Karpas-422 (cell line): ENCODE measurements around the gene STK33. TPM values are rescaled to one million over a fixed set of nuclear protein-coding genes. Genes with fewer than 3 reads are reported as not detected.

Experiments
- DNase-seq: peaks from one replicate; pipeline ENCODE4 v3.0.0-alpha.2; 2015
- H2AFZ ChIP-seq: fragments of 200-600 bp; sonication (generic); 2 replicates; pipeline ENCODE4 v1.6.1; 2014; ENCODE audit warnings: antibody characterized with exemption, low read length, mixed read lengths
- H3K27ac ChIP-seq: fragments of 200-600 bp; sonication (generic); 2 replicates; pipeline ENCODE4 v1.5.1; 2014; ENCODE audit warnings: mild to moderate bottlenecking, low read length, moderate library complexity
- H3K27me3 ChIP-seq: fragments of 200-600 bp; sonication (generic); 2 replicates; pipeline ENCODE4 v1.6.1; 2014; ENCODE audit warnings: low read length, mixed read lengths
- H3K36me3 ChIP-seq: fragments of 200-600 bp; sonication (generic); 2 replicates; pipeline ENCODE4 v1.6.1; 2014; ENCODE audit warnings: low read length, mixed read lengths; ENCODE audit not compliant: insufficient read depth
- H3K4me1 ChIP-seq: fragments of 200-600 bp; sonication (generic); 2 replicates; pipeline ENCODE4 v1.6.1; 2014; ENCODE audit warnings: mild to moderate bottlenecking, low read length, mixed read lengths
- H3K4me2 ChIP-seq: fragments of 200-600 bp; sonication (generic); 2 replicates; pipeline ENCODE4 v1.6.1; 2014; ENCODE audit warnings: low read length, low read depth, mild to moderate bottlenecking; ENCODE audit not compliant: poor library complexity, severe bottlenecking
- H3K4me3 ChIP-seq: fragments of 200-600 bp; sonication (generic); 2 replicates; pipeline ENCODE4 v1.5.1; 2014; ENCODE audit warnings: mild to moderate bottlenecking, antibody characterized with exemption, low read length, mixed read lengths
- H3K79me2 ChIP-seq: fragments of 200-600 bp; sonication (generic); 2 replicates; pipeline ENCODE4 v1.6.1; 2014; ENCODE audit warnings: mild to moderate bottlenecking, low read length, mixed read lengths
- H3K9ac ChIP-seq: fragments of 200-600 bp; sonication (generic); 2 replicates; pipeline ENCODE4 v1.6.0; 2014; ENCODE audit warnings: low read length
- H3K9me2 ChIP-seq: fragments of 200-600 bp; sonication (generic), shearing (Covaris generic); replicated peaks from 2 replicates; pipeline ENCODE4 v1.6.0; 2014; ENCODE audit warnings: mild to moderate bottlenecking, low read length, moderate library complexity; ENCODE audit not compliant: insufficient read depth
- H3K9me3 ChIP-seq: fragments of 300-700, 200-600 bp; sonication (generic); 2 replicates; pipeline ENCODE4 v1.6.1; 2014; ENCODE audit warnings: low read length, mixed read lengths
- H4K20me1 ChIP-seq: fragments of 200-600 bp; sonication (generic); 2 replicates; pipeline ENCODE4 v1.6.1; 2014; ENCODE audit warnings: mild to moderate bottlenecking, antibody characterized with exemption, low read length, low read depth; ENCODE audit not compliant: insufficient read depth
- total RNA-seq: library from RNA; depleted of rRNA; stranded (reverse); fragments of >200 nt; shearing (Covaris generic); gene quantifications from 2 replicates; pipeline ENCODE4 v1.2.3, GENCODE V29; 2014; ENCODE audit warnings: low replicate concordance

Gene STK33
- total RNA-seq, 1 experiment from 2014 or later: 20.2 TPM

DNA sequence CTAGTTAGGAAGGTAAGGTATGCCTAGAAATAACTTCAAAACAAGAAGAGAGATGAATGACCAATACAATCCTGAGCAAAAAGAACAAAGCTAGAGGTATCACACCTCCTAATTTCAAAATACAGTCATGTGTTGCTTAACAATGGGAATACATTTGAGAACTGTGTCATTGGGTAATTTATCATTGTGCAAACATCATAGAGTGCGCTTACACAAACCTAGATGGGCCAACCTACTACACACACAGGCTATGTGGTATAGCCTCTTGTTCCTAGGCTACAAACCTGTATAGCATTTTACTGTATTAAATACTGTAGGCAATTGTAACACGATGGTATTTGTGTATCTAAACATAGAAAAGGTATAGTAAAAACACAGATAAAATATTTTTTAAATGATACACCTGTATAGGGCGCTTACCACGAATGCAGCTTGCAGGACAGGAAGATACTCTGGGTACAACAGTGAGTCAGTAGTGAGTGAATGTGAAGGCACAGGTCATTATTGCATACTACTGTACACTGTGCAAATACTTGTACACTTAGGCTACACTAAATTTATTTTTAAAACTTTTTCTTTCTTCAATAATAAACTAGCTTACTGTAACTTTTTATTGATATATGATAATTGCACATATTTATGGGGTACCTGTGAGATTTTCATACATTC, 48.2 kb downstream of the STK33 start:
- H3K27me3 ChIP-seq: no peaks in the 10 kb centered on the region
- H3K4me3 ChIP-seq: no peak overlapping the region
- DNase-seq: no peak
- no peaks in the 10 kb centered on the region for H3K9me2 ChIP-seq
- H3K4me2 ChIP-seq: no peak overlapping the region
- no peaks in the 10 kb centered on the region for H3K36me3 ChIP-seq
- H3K27ac ChIP-seq: no peak overlapping the region
- H3K9me3 ChIP-seq: no peaks in the 10 kb centered on the region
- peaks cover 10% of the 10 kb centered on the region for H4K20me1 ChIP-seq
- no peak overlapping the region for H2AFZ ChIP-seq
- H3K9ac ChIP-seq: no peak overlapping the region
- H3K4me1 ChIP-seq: no peaks in the 10 kb centered on the region
- H3K79me2 ChIP-seq: no peaks in the 10 kb centered on the region

DNA sequence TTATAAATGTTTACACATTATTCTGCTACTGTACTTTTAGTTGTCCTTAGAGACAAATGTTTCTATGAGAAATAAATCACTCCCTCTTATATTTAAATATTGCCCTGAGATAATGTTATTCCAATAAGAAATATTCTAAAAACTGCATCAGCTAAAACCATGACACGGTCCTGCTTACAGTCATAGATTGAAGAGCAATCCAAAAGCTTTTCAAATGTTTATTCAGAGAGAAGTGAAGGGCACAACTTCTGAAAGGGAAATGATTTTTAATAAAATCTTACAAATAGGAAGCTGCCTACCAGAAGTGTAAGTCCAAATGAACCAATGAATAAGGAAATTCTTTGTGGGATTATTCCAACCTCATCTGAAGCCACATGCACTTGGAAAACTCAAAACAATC, 49.2 kb downstream of the STK33 start:
- peaks cover 10% of the 10 kb centered on the region; the same call in 1 of the 2 replicates for H4K20me1 ChIP-seq
- no peak overlapping the region for H2AFZ ChIP-seq
- no peak for DNase-seq
- H3K4me1 ChIP-seq: no peaks in the 10 kb centered on the region
- no peak overlapping the region for H3K9ac ChIP-seq
- no peak overlapping the region for H3K4me3 ChIP-seq
- H3K9me3 ChIP-seq: no peaks in the 10 kb centered on the region
- H3K36me3 ChIP-seq: no peaks in the 10 kb centered on the region
- H3K4me2 ChIP-seq: no peak overlapping the region
- no peaks in the 10 kb centered on the region for H3K79me2 ChIP-seq
- H3K27me3 ChIP-seq: no peaks in the 10 kb centered on the region
- H3K27ac ChIP-seq: no peak overlapping the region
- H3K9me2 ChIP-seq: no peaks in the 10 kb centered on the region

GRCh38 chr11:8543278-8543677, 50.8 kb downstream of the STK33 start:
- Histone ChIP-seq H3K9ac (no peak overlapping the region), H4K20me1 (peaks cover 14% of the 10 kb centered on the region; the same call in 1 of the 2 replicates), H3K36me3 (no peaks in the 10 kb centered on the region), H3K4me3 (no peak overlapping the region), H3K27ac (no peak overlapping the region), H3K9me3 (no peaks in the 10 kb centered on the region), H3K27me3 (no peaks in the 10 kb centered on the region), H3K4me2 (no peak overlapping the region), H2AFZ (no peak overlapping the region), H3K9me2 (no peaks in the 10 kb centered on the region), H3K79me2 (no peaks in the 10 kb centered on the region), H3K4me1 (no peaks in the 10 kb centered on the region)
- no peak for DNase-seq

- H3K9ac ChIP-seq: no peak overlapping the region
- DNase-seq: no peak
- H3K36me3 ChIP-seq: no peaks in the 10 kb centered on the region
- no peaks in the 10 kb centered on the region for H3K4me1 ChIP-seq
- no peak overlapping the region for H3K4me3 ChIP-seq
- H3K27me3 ChIP-seq: no peaks in the 10 kb centered on the region
- peaks cover 14% of the 10 kb centered on the region; the same call in 1 of the 2 replicates for H4K20me1 ChIP-seq
- no peaks in the 10 kb centered on the region for H3K9me2 ChIP-seq
- H3K79me2 ChIP-seq: no peaks in the 10 kb centered on the region
- H3K27ac ChIP-seq: no peak overlapping the region
- no peak overlapping the region for H2AFZ ChIP-seq
- no peaks in the 10 kb centered on the region for H3K9me3 ChIP-seq
- no peak overlapping the region for H3K4me2 ChIP-seq
These were observed 52.6 kb downstream of the STK33 start for GRCh38 chr11:8541448-8541847.

GRCh38 chr11:8533332-8533731, 60.7 kb downstream of the STK33 start:
- no peaks in the 10 kb centered on the region for H3K79me2 ChIP-seq
- H2AFZ ChIP-seq: no peak overlapping the region
- H3K27me3 ChIP-seq: no peaks in the 10 kb centered on the region
- no peaks in the 10 kb centered on the region for H3K36me3 ChIP-seq
- no peaks in the 10 kb centered on the region for H3K9me2 ChIP-seq
- no peak overlapping the region for H3K4me2 ChIP-seq
- H4K20me1 ChIP-seq: peaks cover 35% of the 10 kb centered on the region; the same call in 1 of the 2 replicates
- H3K27ac ChIP-seq: no peak overlapping the region
- H3K4me1 ChIP-seq: peaks cover 4% of the 10 kb centered on the region; the same call in 1 of the 2 replicates
- no peak for DNase-seq
- no peak overlapping the region for H3K4me3 ChIP-seq
- no peak overlapping the region for H3K9ac ChIP-seq
- H3K9me3 ChIP-seq: no peaks in the 10 kb centered on the region

DNA sequence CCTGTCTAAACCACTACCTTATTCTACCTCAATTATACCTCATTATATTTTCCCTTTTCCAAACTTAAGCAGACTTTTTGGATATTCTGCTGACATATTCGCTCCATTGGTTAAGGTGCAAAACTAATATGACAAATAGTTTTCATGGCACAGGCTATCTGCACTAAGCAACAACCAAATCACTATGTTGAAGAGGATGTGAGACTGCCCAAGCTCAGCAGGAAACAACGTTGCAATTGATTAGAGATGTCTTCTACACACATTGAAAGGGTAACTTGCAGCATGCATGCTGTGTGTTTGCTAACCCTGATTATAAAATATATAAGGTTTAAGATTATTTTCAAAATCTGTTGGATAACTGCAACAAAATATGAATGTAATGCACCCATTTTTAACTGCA, 61.6 kb downstream of the STK33 start:
- Histone ChIP-seq H3K36me3 (no peaks in the 10 kb centered on the region), H3K9me2 (no peaks in the 10 kb centered on the region), H3K27me3 (no peaks in the 10 kb centered on the region), H3K27ac (no peak overlapping the region), H3K4me3 (no peak overlapping the region), H2AFZ (no peak overlapping the region), H3K9ac (no peak overlapping the region), H3K4me2 (no peak overlapping the region), H3K9me3 (no peaks in the 10 kb centered on the region), H3K4me1 (peaks cover 4% of the 10 kb centered on the region; the same call in 1 of the 2 replicates), H4K20me1 (peaks cover 35% of the 10 kb centered on the region; the same call in 1 of the 2 replicates), H3K79me2 (no peaks in the 10 kb centered on the region)
- DNase-seq: no peak

DNA sequence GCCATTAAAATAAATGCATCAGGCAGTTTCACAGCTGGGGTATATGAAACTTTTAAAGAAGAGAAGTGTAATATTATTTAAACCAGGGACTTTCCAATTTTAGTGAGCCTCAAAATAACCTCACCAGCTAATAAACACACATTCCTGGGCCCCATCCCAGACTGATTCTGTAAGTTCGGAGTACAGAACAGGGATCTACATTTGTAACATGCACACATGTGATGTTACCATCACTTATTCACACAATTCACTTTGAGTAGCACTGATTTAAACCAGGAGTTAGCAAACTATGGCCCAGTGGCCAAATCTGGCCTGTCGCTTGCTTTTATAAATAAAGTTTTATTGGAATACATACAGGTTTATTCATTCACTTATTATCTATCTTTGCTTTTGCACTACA, 62.0 kb downstream of the STK33 start:
- DNase-seq: no peak
- Histone ChIP-seq H3K9me2 (no peaks in the 10 kb centered on the region), H3K36me3 (no peaks in the 10 kb centered on the region), H3K4me2 (no peak overlapping the region), H3K4me1 (peaks cover 4% of the 10 kb centered on the region; the same call in 1 of the 2 replicates), H2AFZ (no peak overlapping the region), H3K27me3 (no peaks in the 10 kb centered on the region), H3K79me2 (no peaks in the 10 kb centered on the region), H3K9ac (no peak overlapping the region), H3K27ac (no peak overlapping the region), H3K9me3 (no peaks in the 10 kb centered on the region), H4K20me1 (peaks cover 35% of the 10 kb centered on the region; the same call in 1 of the 2 replicates), H3K4me3 (no peak overlapping the region)

- Histone ChIP-seq H3K36me3 (no peaks in the 10 kb centered on the region), H3K79me2 (no peaks in the 10 kb centered on the region), H4K20me1 (peaks cover 35% of the 10 kb centered on the region; the same call in 1 of the 2 replicates), H3K9me2 (no peaks in the 10 kb centered on the region), H3K4me2 (no peak overlapping the region), H3K4me3 (no peak overlapping the region), H3K9ac (no peak overlapping the region), H2AFZ (no peak overlapping the region), H3K9me3 (no peaks in the 10 kb centered on the region), H3K27ac (no peak overlapping the region), H3K27me3 (no peaks in the 10 kb centered on the region), H3K4me1 (peaks cover 4% of the 10 kb centered on the region; the same call in 1 of the 2 replicates)
- DNase-seq: no peak
These were observed 62.7 kb downstream of the STK33 start for GRCh38 chr11:8531312-8531711.
